Neural cell (in vitro differentiated cells): Measurements from ENCODE around the gene SLCO3A1. TPM values are rescaled to one million over a fixed set of nuclear protein-coding genes. Genes with fewer than 3 reads are reported as not detected.

Experiments
- H2AFZ ChIP-seq: fragments of 200-600, 300-800 bp; sonication (generic), shearing (Covaris generic); 2 replicates; pipeline ENCODE4 v1.6.0; 2014; ENCODE audit warnings: low read depth, mild to moderate bottlenecking, antibody characterized with exemption, low read length, moderate library complexity
- H3F3A ChIP-seq: fragments of 200-600 bp; shearing (Covaris generic); 2 replicates; pipeline ENCODE4 v1.6.1; 2016; ENCODE audit warnings: mild to moderate bottlenecking, moderate library complexity, mixed read lengths, antibody characterized with exemption, low read length; ENCODE audit not compliant: insufficient read depth, poor library complexity, severe bottlenecking
- H3K27ac ChIP-seq: fragments of 200-600, 300-800 bp; sonication (generic), shearing (Covaris generic); 2 replicates; pipeline ENCODE4 v1.5.1; 2014; ENCODE audit warnings: mild to moderate bottlenecking, low read length, moderate library complexity
- H3K27me3 ChIP-seq: fragments of 300-800, 200-600 bp; sonication (generic), shearing (Covaris generic); 2 replicates; pipeline ENCODE4 v1.6.0; 2014; ENCODE audit warnings: mild to moderate bottlenecking, low read depth, low read length, moderate library complexity; ENCODE audit not compliant: insufficient read depth
- H3K36me3 ChIP-seq: fragments of 300-800, 200-600 bp; sonication (generic), shearing (Covaris generic); 2 replicates; pipeline ENCODE4 v1.5.1; 2014; ENCODE audit warnings: mild to moderate bottlenecking, antibody characterized with exemption, low read length, moderate library complexity; ENCODE audit not compliant: insufficient read depth
- H3K4me2 ChIP-seq: fragments of 300-800, 200-600 bp; sonication (generic), shearing (Covaris generic); 2 replicates; pipeline ENCODE4 v1.6.0; 2014; ENCODE audit warnings: mild to moderate bottlenecking, low read length
- H3K4me3 ChIP-seq: fragments of 300-800, 200-600 bp; sonication (generic), shearing (Covaris generic); 2 replicates; pipeline ENCODE4 v1.5.1; 2014; ENCODE audit warnings: mild to moderate bottlenecking, low read length, moderate library complexity
- H3K79me2 ChIP-seq: fragments of 200-600 bp; shearing (Covaris generic); replicated peaks from 2 replicates; pipeline ENCODE4 v1.6.0; 2014; ENCODE audit warnings: mild to moderate bottlenecking, low read length, moderate library complexity; ENCODE audit not compliant: insufficient read depth
- H3K9ac ChIP-seq: fragments of 300-800, 200-600 bp; sonication (generic), shearing (Covaris generic); 2 replicates; pipeline ENCODE4 v1.6.1; 2016; ENCODE audit warnings: mild to moderate bottlenecking, low read length, mixed read lengths
- H3K9me2 ChIP-seq: fragments of 200-600 bp; shearing (Covaris generic); 2 replicates; pipeline ENCODE4 v1.6.1; 2016; ENCODE audit warnings: mild to moderate bottlenecking, low read length, mixed read lengths; ENCODE audit not compliant: insufficient read depth
- H3K9me3 ChIP-seq: fragments of 200-600, 300-800 bp; sonication (generic), shearing (Covaris generic); 2 replicates; pipeline ENCODE4 v1.6.1; 2016; ENCODE audit warnings: mild to moderate bottlenecking, mixed run types, low read length, moderate library complexity, mixed read lengths
- H4K20me1 ChIP-seq: fragments of 200-600 bp; shearing (Covaris generic); 2 replicates; pipeline ENCODE4 v1.6.1; 2016; ENCODE audit warnings: mild to moderate bottlenecking, mixed run types; ENCODE audit not compliant: insufficient read depth
- EP300 ChIP-seq: fragments of 450-650 bp; conservative IDR thresholded peaks from 2 replicates; pipeline ENCODE4 v1.6.1; 2014; ENCODE audit warnings: antibody characterized with exemption, mild to moderate bottlenecking, moderate library complexity; ENCODE audit not compliant: poor library complexity, severe bottlenecking
- EZH2 ChIP-seq: fragments of 200-600, 300-800 bp; shearing (Covaris generic), sonication (generic); IDR thresholded peaks from 2 replicates; pipeline ENCODE4 v1.6.1; 2014; ENCODE audit warnings: antibody characterized with exemption, low read length, borderline replicate concordance, mild to moderate bottlenecking; ENCODE audit not compliant: insufficient read depth, poor library complexity, severe bottlenecking
- MXI1 ChIP-seq: fragments of 450-650 bp; conservative IDR thresholded peaks from 2 replicates; pipeline ENCODE4 v1.6.1; 2014; ENCODE audit warnings: antibody characterized with exemption, mild to moderate bottlenecking; ENCODE audit not compliant: poor library complexity, severe bottlenecking
- POLR2AphosphoS5 ChIP-seq: IDR thresholded peaks from 2 replicates; pipeline ENCODE4 v1.6.1; 2012
- RAD21 ChIP-seq: fragments of 450-650 bp; conservative IDR thresholded peaks from 2 replicates; pipeline ENCODE4 v1.6.1; 2014; ENCODE audit warnings: antibody characterized with exemption, mild to moderate bottlenecking, moderate library complexity
- SMC3 ChIP-seq: fragments of 450-650 bp; conservative IDR thresholded peaks from 2 replicates; pipeline ENCODE4 v1.6.1; 2014; ENCODE audit warnings: antibody characterized with exemption, mild to moderate bottlenecking, moderate library complexity; ENCODE audit not compliant: poor library complexity
- TAF1 ChIP-seq: IDR thresholded peaks from 2 replicates; pipeline ENCODE4 v1.6.1; 2012; ENCODE audit warnings: low read depth
- polyA plus RNA-seq: library from polyadenylated mRNA; depleted of rRNA; stranded (reverse); fragments of >200 nt; gene quantifications from 2 replicates; pipeline ENCODE4 v1.2.3, GENCODE V29; 2014
- TF ChIP-seq, protein P1 (sequence below): IDR thresholded peaks from 2 replicates; pipeline ENCODE4 v1.6.1; 2012; ENCODE audit warnings: borderline replicate concordance
- TF ChIP-seq, protein P2 (sequence below): fragments of 450-650 bp; IDR thresholded peaks from 2 replicates; pipeline ENCODE4 v1.5.1; 2014; ENCODE audit warnings: antibody characterized with exemption, mild to moderate bottlenecking, moderate library complexity; ENCODE audit not compliant: poor library complexity, severe bottlenecking

SLCO3A1 gene
- polyA plus RNA-seq, 1 donor from 2014 or later, result 14.2 TPM

DNA sequence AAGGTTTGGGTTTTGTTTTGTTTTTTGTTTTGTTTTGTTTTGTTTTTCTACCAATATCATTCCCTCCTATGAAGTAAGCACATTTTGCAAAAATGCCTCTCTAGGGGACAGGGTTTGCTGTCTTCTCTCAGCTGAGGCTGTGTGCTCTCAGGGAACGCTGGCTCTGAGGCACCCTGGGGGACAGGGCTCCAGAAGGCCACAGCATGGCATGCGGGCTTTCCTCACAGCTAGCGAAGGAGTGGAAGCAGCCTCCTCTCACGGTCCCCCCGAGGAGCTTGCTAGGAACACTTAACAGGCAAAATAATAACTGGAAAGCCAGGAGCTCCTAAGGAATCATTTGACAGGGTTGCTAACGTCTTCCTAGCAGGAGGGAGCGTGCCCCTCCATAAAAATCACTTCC is 312.5 kb downstream of the SLCO3A1 start:
- H3K79me2 ChIP-seq, result no peaks in the 10 kb centered on the region
- TF ChIP-seq MXI1, result no peak
- TF ChIP-seq, protein P1, sequence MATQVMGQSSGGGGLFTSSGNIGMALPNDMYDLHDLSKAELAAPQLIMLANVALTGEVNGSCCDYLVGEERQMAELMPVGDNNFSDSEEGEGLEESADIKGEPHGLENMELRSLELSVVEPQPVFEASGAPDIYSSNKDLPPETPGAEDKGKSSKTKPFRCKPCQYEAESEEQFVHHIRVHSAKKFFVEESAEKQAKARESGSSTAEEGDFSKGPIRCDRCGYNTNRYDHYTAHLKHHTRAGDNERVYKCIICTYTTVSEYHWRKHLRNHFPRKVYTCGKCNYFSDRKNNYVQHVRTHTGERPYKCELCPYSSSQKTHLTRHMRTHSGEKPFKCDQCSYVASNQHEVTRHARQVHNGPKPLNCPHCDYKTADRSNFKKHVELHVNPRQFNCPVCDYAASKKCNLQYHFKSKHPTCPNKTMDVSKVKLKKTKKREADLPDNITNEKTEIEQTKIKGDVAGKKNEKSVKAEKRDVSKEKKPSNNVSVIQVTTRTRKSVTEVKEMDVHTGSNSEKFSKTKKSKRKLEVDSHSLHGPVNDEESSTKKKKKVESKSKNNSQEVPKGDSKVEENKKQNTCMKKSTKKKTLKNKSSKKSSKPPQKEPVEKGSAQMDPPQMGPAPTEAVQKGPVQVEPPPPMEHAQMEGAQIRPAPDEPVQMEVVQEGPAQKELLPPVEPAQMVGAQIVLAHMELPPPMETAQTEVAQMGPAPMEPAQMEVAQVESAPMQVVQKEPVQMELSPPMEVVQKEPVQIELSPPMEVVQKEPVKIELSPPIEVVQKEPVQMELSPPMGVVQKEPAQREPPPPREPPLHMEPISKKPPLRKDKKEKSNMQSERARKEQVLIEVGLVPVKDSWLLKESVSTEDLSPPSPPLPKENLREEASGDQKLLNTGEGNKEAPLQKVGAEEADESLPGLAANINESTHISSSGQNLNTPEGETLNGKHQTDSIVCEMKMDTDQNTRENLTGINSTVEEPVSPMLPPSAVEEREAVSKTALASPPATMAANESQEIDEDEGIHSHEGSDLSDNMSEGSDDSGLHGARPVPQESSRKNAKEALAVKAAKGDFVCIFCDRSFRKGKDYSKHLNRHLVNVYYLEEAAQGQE, result peak; percentile 17
- H3K4me3 ChIP-seq, result no peak overlapping the region
- H3K9ac ChIP-seq, result no peak overlapping the region
- H3F3A ChIP-seq, result peaks cover 2% of the 10 kb centered on the region
- no peaks in the 10 kb centered on the region for H3K36me3 ChIP-seq
- peak overlapping the region; percentile 86 for H3K27ac ChIP-seq
- H3K27me3 ChIP-seq, result no peaks in the 10 kb centered on the region
- H3K4me2 ChIP-seq, result no peak overlapping the region
- H3K9me2 ChIP-seq, result no peaks in the 10 kb centered on the region
- no peaks in the 10 kb centered on the region for H3K9me3 ChIP-seq
- H4K20me1 ChIP-seq, result no peaks in the 10 kb centered on the region
- no peak overlapping the region for H2AFZ ChIP-seq

DNA sequence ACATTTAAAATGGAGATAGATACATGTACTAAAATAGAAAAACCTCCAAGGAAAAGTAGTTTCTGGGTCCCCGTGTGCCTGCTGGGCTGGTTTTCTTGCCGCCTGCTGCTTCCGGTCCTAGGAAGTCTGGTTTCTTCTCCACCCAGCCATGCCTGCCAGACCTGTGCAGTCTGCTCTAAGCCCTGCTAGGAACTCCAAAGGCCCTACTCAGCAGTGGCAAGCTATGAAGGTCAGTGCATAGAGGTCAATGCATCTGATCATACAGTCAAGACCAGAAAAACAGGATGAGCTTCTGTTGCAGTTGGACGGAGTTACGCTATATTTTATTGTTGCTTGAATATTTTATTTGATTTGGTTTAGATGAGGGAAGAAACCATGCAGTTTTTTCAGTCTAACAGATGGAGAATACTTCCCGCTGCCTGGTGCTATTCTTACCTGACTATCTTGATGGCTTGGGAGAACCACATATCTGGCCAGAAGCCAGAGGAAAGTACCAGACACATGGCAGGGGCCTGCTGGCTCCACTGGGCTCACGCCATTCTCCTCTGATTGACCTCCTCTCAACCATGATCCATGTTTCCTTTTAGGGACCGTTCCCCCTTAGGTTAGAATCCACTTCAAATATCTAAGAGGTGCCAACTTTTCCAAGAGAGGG is 313.4 kb downstream of the SLCO3A1 start:
- TF ChIP-seq POLR2AphosphoS5, result no peak
- no peak for TF ChIP-seq MXI1
- no peak for TF ChIP-seq EZH2
- TF ChIP-seq TAF1, result no peak
- no peak for TF ChIP-seq RAD21
- TF ChIP-seq, protein P1, result no peak
- no peak for TF ChIP-seq SMC3
- TF ChIP-seq EP300, result no peak
- TF ChIP-seq, protein P2, sequence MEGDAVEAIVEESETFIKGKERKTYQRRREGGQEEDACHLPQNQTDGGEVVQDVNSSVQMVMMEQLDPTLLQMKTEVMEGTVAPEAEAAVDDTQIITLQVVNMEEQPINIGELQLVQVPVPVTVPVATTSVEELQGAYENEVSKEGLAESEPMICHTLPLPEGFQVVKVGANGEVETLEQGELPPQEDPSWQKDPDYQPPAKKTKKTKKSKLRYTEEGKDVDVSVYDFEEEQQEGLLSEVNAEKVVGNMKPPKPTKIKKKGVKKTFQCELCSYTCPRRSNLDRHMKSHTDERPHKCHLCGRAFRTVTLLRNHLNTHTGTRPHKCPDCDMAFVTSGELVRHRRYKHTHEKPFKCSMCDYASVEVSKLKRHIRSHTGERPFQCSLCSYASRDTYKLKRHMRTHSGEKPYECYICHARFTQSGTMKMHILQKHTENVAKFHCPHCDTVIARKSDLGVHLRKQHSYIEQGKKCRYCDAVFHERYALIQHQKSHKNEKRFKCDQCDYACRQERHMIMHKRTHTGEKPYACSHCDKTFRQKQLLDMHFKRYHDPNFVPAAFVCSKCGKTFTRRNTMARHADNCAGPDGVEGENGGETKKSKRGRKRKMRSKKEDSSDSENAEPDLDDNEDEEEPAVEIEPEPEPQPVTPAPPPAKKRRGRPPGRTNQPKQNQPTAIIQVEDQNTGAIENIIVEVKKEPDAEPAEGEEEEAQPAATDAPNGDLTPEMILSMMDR, result no peak
- peak overlapping the region; percentile 86 for H3K27ac ChIP-seq
- no peak overlapping the region for H3K4me2 ChIP-seq
- no peaks in the 10 kb centered on the region for H3K9me2 ChIP-seq
- no peak overlapping the region for H3K9ac ChIP-seq
- H3F3A ChIP-seq, result peaks cover 2% of the 10 kb centered on the region
- H3K27me3 ChIP-seq, result no peaks in the 10 kb centered on the region
- no peak overlapping the region for H3K4me3 ChIP-seq
- no peaks in the 10 kb centered on the region for H4K20me1 ChIP-seq
- no peaks in the 10 kb centered on the region for H3K9me3 ChIP-seq
- H3K36me3 ChIP-seq, result peaks cover 3% of the 10 kb centered on the region
- no peak overlapping the region for H2AFZ ChIP-seq
- no peaks in the 10 kb centered on the region for H3K79me2 ChIP-seq
